Femur (tissue), 1 donor: ENCODE measurements around the gene AGAP1.

Experiments used
- DNase-seq: peaks from one replicate; pipeline ENCODE4 v3.0.0-alpha.2; 2017

AGAP1 gene

DNA sequence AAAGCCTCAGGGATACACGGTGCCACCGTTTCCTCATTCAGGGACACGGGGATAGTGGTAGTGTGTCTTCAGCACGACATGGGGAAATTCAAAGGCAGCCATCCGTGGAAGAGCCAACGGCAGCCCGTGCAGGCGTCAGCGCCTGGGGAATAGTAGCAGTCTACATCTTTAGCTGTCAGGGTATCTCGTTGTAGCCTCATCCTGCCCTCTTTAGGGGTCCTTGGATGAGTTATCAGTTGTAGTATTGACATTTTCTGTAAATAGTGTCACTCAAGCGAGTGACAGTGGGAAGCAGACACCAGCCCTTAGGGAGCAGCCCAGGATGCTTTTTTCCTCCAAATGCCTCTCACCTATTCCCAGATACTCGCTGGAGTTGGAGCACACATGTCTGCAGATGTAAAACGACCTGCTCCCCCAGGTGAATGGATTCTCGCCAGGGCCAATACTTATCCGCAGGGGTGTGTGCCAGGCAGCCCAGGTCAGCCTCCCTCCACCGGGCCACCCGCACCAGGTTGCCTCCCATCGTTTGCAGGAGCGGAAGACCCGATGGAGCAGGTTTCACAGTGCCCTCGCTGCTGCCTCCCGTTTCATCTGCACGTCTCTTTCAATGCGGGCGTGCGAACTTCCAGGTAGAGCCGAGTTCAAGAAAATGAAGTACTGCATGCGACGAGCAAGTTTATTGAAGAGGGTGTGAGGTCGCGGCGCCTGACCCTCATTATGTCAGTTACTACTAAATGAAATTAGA is 41.0 kb downstream of the AGAP1 start:
- DNase-seq, result no peak

DNA sequence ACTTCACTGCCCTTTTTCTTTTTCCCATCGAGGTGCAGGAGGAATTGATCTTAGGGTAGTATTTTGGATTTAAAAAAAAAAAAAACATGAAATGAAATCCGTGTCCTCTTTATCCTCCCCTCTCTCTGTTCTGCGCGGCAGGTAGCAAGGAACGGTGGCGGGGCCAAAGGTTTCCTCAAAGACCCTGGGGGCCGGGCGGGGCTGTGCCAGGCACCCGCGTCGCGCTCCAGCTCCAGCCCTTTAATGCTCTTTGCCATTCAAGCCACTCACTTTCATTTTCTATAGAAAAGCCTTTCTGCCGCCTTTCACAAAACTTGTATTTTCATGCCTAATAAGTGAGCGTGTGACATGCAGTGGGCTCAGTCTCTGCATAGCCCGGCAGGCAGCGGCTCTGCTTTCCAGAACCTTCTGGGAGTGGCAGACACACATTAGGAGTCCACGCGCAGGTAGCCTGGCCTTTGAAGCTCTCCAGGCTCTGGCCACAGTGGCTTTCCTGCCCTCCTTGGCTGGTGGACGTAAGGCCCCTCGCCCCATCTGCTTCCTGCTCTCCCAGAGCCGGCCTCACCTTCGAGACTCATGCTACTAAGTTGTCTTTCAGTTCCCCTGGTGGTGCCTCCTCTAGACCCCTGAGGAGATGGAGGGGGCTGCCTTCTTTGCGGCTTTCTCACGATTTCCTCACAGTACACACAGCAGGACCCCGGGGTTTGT is 41.7 kb downstream of the AGAP1 start:
- DNase-seq, result no peak

DNA sequence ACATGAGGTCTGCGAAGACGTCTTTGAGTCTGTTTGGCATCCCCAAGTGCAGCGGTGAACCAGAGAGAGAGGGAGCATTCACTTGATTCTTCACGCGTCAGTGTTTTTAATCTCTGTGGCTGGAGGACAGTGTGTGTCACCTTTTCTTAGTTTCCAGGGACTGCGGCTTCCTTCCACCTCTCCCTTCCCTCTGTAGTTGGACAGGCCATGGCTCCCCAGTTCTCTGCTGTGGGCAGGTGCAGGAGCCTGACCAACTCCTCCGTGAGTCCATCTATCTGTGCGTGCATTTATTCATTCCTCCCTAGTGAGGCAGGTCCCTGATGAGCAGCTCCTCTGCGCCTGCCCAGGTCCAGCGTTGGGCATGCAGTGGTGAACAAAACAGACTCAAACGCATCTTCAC is 42.9 kb downstream of the AGAP1 start:
- DNase-seq, result no peak

DNA sequence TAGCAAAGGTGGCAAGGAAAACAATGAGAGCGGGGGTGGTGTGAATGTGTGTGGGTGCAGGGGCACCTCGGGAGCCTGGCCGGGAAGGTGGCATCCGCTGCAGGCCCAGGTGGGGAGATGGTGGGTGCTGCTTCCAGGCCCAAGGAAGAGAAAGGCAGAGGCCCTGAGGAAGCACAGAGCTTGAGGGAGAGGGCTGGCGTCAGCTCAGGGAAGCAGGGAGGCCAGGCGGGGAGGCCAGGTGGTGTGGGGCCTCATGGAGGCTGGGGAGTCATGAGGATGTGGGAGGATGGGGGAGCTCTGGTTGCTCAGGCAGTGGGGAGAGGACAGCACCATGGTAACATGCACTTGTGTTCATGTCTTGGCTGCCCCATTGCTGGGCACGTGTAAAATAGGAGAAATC is 43.3 kb downstream of the AGAP1 start:
- no peak for DNase-seq

DNA sequence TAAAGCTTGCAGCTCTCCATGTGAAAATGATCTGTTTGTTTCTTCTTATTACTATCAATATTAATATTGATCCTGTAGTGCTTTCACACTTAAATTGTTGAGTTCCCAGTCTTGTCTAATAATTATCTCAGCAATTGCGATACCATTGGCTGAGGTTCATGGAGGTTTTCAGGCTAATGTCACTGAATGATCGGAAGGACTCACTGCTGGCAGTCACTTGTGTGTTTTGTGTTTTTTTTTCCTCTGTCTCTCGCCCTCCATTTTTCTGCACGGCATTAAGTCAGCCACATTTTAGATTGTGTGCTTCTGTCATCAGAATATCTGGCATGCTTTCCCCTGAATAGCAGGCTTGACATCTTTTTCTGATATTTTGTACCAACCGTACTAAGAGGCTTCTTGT is 43.7 kb downstream of the AGAP1 start:
- no peak for DNase-seq

DNA sequence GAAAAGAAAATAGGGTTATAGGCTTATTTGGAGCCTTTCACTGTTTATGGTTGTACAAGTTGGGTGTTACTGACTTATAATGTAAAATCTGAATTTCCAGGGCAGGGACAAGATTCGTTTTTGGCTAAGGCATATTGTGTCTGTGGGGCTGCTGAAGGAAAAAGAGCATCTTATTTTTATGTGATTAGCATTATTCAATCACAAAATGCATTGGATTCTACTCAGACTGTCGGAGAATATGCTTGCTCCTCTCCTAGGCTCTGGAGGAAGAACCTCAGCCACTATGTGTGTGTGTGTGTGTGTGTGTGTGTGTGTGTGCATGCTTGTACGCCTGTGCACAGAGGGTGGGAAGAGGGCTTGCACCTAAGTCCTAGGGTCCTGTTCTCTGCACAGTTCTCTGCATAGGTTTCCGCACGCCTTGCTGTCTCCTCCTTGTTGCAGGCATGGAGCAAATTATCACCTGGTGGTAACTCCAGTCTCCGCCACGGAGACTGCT is 44.3 kb downstream of the AGAP1 start:
- no peak for DNase-seq

DNA sequence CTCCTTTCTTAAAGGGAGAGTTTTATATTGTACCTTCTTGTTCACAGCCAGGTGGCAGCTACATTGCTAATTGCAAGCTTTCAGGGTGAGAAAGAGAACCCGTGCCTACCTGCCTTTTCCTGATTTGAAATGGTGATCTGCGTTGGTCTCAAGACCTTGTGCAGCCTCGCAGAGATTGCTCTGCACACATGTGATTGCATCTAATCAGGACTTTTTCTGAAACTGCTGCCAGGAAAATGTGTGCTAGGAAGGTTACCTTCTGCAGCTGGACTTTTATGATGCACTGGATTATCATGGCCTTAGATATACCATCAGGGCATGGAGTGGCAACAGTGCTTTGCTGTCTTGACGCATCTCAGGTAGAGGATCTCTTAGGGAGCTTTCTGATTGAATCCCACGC is 45.1 kb downstream of the AGAP1 start:
- no peak for DNase-seq

DNA sequence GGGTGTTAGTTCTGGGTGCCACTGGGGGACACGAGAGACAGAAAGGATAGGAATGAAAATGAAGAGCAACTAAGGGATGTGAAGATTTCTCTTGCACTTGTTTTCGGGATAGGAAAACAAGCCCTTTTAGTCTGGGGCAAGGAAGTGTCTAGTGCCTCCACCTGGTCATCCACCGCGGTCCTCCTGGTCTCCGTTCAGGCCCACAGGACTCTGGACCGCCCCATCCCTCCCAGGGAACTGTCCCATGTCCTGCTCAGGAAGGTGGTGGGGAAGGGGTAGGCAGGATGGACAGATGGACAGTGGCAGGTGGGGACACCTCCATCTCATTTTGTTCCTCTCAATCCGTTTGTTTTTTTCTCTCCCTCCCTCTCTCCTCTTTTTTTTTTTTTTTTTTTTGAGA is 45.9 kb downstream of the AGAP1 start:
- DNase-seq, result no peak

DNA sequence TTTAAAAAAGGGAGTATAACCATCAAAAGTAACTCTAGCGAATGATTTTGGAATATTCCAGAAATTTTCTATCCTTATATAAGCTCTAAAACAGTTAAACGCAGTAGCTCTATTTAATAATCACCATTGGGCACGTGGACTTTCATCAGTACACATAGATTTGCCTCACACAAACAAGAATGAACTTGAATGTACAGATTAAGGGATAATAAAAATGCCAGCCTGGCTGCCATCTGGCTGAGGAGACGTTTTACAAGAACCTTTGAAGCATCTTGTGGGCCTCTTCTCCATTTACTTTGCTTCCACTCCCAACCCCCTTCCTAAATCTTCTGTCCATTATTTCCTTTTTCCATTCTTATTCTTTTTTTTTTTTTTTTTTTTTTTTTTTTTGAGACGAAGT is 47.2 kb downstream of the AGAP1 start:
- no peak for DNase-seq

DNA sequence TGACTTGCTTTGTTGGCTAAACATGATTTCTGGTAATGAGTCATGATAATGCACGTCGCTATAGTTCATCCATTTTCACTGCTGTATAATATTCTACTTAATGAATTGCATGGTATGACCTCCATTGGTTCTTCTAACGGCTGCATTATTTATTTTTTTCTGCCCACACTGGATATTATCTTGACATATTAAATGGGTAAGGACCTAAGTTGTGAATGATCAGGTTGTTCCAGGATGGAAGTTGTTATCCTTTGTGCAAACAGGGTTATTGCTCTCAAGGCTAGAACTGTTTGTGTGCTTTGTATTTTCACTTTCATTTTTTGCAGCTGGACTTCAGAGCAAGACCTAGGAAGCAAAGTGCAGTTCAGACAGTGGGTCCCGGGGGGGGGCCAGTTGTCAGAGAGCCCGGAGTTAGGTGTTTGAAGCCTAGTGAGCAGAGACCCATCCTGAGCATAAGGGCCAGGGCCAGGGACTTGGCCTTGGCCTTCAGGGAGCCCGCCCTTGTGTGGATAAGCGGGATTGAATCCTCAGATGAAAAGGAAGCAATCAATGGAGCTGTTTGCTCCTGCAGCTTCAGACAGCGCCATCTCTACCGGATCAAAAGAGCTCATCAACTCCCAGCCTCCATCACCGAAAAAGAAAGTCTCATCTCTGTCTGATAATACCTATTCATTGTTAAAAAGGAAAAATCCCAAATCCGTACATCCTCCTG is 48.2 kb downstream of the AGAP1 start:
- DNase-seq, result no peak

DNA sequence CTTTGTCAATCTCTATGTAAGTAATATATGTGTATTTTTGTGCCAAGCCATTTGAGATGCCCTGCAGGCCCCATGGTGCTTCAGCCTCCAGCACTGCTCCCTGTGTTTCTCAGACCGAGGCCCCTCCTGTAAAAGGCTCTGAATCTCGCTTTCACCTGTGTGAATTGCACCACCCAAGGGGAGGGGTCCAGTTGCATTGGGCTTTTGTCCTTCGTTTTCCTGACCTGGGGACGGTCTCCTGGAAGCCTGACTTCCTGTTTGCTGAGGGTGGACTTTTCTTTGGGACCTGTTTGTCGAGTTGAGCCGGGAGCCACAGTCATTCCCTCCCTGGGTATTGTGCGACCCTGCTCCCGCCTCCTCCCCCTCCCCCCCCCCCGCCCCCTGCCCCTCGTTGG is 48.9 kb downstream of the AGAP1 start:
- DNase-seq, result no peak

DNA sequence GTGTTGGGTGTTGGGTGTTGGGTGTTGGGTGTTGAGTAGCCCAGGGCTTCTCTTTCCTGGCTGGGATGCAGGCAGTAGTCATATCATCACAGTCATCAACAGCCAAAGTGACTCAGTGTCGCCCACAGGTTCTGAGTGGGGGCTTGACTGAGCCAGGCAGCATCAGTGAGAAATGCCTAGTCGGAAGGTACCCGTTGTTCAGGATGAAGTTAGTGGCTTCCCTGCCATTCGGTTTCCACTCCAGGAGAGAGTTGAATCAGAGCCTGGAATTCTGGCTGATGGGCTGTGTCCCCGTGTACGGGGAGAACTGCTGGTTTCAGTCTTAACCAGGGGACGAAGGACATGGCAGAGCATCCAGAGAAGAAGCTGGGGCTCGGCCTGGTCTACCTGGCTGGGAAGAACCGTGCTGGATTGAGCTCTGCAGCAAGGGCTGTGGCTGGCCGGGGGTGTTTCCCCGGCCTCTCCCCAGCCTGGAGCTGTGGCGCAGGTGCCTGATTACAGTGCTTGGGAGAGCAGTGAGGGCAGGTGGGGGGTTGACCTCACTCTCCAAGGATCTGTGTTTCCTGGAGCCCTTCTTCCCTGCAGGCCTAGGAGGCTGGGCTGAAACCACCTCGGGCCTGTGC is 49.4 kb downstream of the AGAP1 start:
- DNase-seq, result no peak

DNA sequence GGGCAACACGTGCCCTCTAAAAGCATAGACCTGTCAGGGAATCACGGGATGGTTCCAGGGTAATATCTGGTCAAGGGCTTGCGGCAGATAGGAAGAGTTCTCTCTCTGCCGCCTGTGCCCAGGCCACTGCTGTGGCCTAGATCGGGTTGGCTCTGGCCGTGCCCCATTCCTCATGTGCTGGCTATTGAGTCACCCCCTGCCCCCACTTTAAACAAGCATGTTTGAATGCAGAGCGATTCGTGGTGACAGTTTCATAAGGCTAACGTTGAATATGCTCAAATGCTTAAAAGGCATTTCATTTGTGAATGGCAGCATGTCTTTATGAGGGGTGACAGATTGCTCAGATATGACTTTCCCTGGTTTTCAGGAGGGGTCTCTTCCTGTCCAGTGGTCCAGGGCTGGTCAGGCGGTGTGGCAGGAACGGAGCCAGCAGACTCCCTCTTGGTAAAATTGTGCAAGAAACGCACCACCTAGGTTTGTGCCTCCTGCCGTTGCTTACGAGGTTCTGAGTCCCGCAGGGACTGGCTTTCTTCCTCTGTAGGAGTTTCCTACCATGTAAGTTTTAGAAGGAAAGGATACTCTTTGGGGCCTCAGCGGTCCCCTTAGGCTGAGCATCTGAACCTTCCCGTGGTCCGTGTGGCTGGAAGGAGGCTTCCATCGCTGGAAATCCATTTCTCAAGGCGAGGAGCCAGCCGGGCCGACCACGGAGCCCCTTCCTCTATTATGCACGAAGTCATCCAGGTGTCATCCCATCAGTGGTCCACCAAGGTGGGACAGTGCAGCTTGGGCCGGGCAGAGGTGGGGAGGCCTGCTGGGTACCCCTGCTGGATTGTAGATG is 50.2 kb downstream of the AGAP1 start:
- DNase-seq, result no peak

DNA sequence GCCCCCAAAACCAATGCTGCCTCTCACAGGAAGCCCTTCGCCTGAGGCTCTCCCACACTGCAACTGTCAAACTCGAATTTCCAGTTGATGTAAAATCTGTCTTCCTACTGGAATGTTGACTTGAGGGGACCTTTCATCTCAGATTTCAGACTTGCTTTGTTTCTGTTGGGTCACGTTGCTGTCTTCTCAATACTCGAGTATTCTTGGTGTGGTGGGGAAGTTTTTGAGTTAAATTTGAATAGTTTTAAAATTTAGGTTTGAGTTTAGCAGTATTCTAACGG is 50.8 kb downstream of the AGAP1 start:
- DNase-seq, result no peak

DNA sequence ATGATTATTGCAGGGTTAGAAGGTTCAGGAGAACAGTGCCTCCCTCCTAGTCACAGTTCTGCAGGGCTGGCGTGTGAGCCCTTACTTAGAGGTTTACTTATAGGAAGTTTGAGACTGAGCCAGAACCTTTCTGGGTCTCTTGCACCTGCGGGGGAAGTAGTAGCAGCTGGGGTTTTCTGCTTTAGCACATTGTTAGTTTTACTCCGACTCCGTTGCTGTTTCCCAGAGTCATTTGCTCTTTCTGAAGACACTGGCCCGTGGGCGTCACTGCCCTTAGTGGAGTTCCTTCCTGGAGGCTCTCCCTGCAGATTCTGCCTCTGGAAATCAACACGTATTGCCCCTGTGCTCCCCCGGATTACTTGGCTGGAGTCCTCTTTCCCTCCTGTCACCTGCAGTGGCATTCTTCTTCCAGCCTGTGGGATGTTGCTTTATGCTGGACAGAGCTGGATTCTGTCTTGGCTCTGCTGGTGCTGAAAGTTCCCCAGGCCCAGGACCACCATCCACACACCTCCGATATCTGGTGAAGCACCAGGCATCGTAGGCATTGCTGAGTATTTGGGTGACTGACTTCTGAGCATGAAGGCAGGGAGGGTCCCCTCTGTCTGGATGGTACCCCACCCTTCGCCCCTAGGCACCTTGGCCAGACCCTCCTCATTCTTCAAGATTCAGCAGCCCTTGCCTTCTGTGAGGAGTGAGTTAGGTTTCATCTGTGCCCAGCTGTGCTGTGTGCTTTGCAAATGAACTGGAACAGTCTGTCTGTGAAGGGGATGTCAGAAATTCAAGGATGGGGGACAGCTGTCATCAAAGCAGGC is 51.7 kb downstream of the AGAP1 start:
- DNase-seq, result no peak

DNA sequence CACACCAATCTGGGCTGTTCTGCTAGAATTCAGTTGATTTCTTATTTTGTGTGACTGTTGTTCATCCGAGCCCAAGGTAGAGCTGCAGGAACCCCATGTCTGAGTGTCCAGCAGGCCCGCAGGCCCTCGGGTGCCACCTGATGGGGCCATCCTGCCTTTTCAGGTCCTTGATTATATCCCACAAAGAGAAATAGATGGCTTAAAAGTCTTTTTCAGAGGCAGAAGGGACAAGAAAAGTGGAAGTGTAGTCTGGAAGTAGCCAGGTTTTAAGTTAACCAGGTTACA is 52.2 kb downstream of the AGAP1 start:
- DNase-seq, result no peak

DNA sequence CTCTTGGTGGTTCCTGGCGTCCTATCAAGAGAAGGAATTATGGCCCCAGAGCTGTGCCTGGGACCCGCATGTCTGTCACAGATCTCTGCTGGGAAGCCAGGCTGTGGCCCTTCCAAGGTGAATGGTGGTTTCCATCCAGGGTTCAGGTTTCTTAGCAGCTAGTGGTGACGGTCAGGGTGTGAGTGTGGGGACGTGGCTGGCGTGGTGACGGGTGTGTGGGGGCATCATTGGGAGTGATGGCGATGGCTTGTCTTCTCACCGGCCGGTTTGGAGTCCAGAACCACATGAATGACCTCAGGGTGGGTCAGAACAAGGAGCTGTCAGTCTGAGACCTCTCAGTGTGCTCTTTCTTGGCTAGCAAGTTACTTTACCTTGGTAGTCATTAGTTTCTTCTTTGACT is 52.6 kb downstream of the AGAP1 start:
- DNase-seq, result no peak

DNA sequence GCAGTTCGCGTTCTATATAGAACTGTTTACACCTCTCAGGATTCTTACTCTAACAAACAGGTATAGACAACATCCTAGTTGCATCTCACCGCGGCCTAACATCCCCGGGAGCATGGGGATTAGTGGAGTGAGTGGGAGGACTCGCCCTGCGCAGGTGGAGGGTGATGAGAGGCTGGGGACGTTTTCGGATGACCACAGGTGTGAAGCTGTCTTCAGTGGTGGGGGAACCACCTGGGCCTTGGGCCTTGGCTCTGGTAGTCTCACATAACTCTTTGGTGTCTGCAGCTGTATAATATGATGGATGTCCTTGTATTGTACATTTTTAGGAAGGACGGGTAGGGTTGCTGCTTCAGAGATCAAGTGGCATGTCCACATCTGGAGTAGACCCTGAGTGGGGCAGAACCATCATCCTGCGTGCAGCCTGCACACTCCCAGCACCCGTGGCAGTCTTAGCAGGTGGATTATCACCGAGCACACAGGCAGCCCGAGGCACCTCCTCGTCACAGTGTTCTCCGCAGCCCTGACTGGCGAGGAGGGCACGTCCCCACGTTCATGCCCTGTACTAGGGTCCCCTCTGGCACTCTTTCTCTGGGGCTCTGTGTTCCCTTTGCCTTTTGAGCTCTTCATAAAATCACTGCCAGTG is 56.0 kb downstream of the AGAP1 start:
- no peak for DNase-seq

DNA sequence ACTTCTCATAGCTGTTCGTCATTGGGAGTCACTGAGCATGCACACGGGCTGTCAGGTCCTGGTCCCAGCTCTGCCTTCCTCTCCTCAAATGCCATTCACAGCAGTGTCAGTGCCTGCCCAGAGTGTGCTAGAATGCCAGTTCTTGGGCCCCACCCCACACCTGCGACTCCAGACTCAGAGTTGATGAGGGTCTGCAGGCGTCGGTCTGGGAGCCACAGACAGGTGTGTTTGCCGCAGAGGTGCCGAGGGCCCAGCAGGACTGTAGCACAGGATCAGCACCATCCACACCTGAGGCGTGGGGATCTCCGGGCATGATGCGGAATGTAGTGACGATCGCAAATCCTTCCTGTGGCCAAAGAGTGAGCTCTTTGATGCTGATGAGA is 56.5 kb downstream of the AGAP1 start:
- DNase-seq, result no peak

DNA sequence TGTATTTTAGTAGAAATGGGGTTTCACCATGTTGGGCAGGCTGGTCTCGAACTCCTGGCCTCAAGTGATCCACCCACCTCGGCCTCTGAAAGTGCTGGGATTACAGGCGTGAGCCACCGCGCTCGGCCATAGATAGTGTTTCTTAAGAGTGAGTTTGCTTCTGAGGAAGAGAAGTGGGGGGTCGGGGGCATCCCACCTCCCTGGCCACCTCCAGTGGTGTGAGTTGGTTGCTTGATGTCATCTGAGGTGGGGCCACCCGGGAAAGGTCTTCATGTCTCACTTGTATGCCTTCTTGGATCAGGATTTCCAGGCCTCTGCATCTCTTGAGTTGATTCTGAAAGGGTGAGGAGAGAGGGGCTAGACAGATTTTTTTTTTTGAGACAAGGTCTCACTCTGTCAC is 57.1 kb downstream of the AGAP1 start:
- DNase-seq, result no peak

DNA sequence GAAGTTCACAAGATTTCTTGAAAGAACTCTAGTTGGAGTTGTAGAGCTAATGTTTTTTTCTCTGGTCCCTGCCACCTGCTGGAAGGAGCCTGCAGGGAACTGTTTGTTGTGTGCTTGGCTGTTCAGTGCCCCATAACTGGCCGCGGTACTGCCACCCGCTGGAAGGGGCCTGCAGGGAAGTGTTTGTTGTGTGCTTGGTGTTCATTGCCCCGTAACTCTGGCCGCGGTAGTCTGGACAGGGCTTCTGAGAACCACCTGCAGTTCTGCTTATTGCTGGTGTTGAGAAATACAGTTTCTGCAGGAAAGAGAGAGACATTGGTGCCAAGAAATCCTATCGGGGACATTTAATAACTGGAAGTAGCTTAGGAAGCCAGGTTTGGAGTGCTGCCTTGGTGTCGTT is 58.1 kb downstream of the AGAP1 start:
- DNase-seq, result peak; percentile 43

DNA sequence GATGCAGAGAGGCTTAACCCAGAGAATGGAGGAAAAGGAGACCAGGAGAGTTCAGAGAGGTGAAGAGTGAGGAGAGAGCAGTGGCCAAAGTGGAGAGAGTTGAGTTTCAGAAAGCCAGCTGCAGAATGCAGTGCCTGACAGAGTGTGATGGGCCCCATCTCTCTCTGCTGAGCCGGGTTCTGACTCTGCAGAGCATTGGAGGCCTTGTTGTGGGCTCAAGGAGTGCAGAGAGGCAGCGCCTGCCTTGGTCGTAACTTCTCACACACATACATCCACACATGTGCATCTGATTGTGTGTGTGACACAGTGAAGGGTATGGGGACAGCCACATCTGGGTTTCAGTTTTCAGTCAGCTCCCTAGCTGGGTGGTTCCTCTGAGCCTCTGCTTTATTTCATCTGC is 58.8 kb downstream of the AGAP1 start:
- DNase-seq, result no peak
